Endothelial cell of hepatic sinusoid (primary cell): ENCODE data around the gene METRNL.
"Not testable (repeated sequence)": the region's sequence is repeated elsewhere in the genome, so short reads cannot be mapped to it uniquely, and the experiment has no call there.

Experiments
- in situ Hi-C: cut with HindIII; loops from 2 replicates; pipeline ENCODE4 v1.10.0; 2017; ENCODE audit warnings: low sequenced_read_pairs

METRNL gene

GRCh38 chr17:83079352-83079747 is at the start of gene METRNL:
Gene METRNL (plus strand): TSS chr17:83079609. CDS start chr17:83079816, 207 bp downstream.
- in situ Hi-C loops = no loop called here

GRCh38 chr17:83030432-83030831 is 49.0 kb upstream of the METRNL start:
- in situ Hi-C loops = no loop called here

GRCh38 chr17:83031321-83031945 is 48.0 kb upstream of the METRNL start:
- in situ Hi-C loops = no loop called here

GRCh38 chr17:83031946-83032451 is 47.4 kb upstream of the METRNL start:
- in situ Hi-C loops = not testable (repeated sequence)

GRCh38 chr17:83032781-83033180 is 46.6 kb upstream of the METRNL start:
- in situ Hi-C loops = no loop called here

GRCh38 chr17:83034525-83034924 is 44.9 kb upstream of the METRNL start:
- in situ Hi-C loops = no loop called here

GRCh38 chr17:83035722-83036121 is 43.7 kb upstream of the METRNL start:
- in situ Hi-C loops = no loop called here

- in situ Hi-C loops = no loop called here
Observed at GRCh38 chr17:83036193-83036592, 43.2 kb upstream of the METRNL start.

- in situ Hi-C loops = no loop called here
Observed at GRCh38 chr17:83036666-83037065, 42.7 kb upstream of the METRNL start.

- in situ Hi-C loops = no loop called here
Observed at GRCh38 chr17:83037084-83037873, 42.1 kb upstream of the METRNL start.

GRCh38 chr17:83037874-83038165 is 41.6 kb upstream of the METRNL start:
- in situ Hi-C loops = no loop called here

- in situ Hi-C loops = not testable (repeated sequence)
Observed at GRCh38 chr17:83038983-83039382, 40.4 kb upstream of the METRNL start.

- in situ Hi-C loops = no loop called here
Observed at GRCh38 chr17:83041305-83041704, 38.1 kb upstream of the METRNL start.

- in situ Hi-C loops = no loop called here
Observed at GRCh38 chr17:83042522-83043158, 36.8 kb upstream of the METRNL start.

- in situ Hi-C loops = not testable (repeated sequence)
Observed at GRCh38 chr17:83044479-83044878, 34.9 kb upstream of the METRNL start.

- in situ Hi-C loops = no loop called here
Observed at GRCh38 chr17:83046448-83047181, 32.8 kb upstream of the METRNL start.

- in situ Hi-C loops = no loop called here
Observed at GRCh38 chr17:83047182-83047478, 32.3 kb upstream of the METRNL start.

GRCh38 chr17:83047818-83048475 is 31.5 kb upstream of the METRNL start:
- in situ Hi-C loops = not testable (repeated sequence)

- in situ Hi-C loops = no loop called here
Observed at GRCh38 chr17:83050651-83051395, 28.6 kb upstream of the METRNL start.
